NB4 (cell line): Measurements from ENCODE around the gene C10orf120.

Source experiments
- DNase-seq: peaks from one replicate; pipeline ENCODE4 v3.0.0; 2010; ENCODE audit warnings: low read depth
- H3K4me3 ChIP-seq: one replicate; pipeline ENCODE4 v1.5.1; 2011; ENCODE audit warnings: mild to moderate bottlenecking, low read depth, low read length, moderate library complexity
- MYC ChIP-seq: IDR thresholded peaks from 2 replicates; pipeline ENCODE4 v1.6.1; 2011; ENCODE audit warnings: low read depth, low read length
- POLR2A ChIP-seq: IDR thresholded peaks from 2 replicates; pipeline ENCODE4 v1.6.1; 2011; ENCODE audit warnings: mild to moderate bottlenecking; ENCODE audit not compliant: insufficient read length; ENCODE audit errors: extremely low read depth
- TF ChIP-seq, protein P1 (sequence below): IDR thresholded peaks from one replicate; pipeline ENCODE4 v1.5.1; 2012; ENCODE audit warnings: low read depth, low read length
- TF ChIP-seq, protein P2 (sequence below): IDR thresholded peaks from 2 replicates; pipeline ENCODE4 v1.6.1; 2011; ENCODE audit warnings: low read depth, low read length

The C10orf120 gene

DNA sequence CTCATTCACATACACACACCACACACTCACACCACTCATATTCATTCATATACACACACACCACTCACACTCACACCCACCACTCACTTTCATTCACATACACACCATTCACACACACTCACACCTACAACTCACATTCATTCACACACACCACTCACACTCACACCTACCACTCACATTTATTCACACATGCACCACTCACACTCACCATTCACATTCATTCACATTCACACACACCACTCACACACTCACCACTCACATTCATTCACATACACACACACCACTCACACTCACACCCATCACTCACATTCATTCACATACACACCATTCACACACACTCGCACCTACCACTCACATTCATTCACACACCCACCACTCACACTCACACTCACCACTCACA, 25.4 kb upstream of the C10orf120 start:
- DNase-seq = no peak
- TF ChIP-seq, protein P1, sequence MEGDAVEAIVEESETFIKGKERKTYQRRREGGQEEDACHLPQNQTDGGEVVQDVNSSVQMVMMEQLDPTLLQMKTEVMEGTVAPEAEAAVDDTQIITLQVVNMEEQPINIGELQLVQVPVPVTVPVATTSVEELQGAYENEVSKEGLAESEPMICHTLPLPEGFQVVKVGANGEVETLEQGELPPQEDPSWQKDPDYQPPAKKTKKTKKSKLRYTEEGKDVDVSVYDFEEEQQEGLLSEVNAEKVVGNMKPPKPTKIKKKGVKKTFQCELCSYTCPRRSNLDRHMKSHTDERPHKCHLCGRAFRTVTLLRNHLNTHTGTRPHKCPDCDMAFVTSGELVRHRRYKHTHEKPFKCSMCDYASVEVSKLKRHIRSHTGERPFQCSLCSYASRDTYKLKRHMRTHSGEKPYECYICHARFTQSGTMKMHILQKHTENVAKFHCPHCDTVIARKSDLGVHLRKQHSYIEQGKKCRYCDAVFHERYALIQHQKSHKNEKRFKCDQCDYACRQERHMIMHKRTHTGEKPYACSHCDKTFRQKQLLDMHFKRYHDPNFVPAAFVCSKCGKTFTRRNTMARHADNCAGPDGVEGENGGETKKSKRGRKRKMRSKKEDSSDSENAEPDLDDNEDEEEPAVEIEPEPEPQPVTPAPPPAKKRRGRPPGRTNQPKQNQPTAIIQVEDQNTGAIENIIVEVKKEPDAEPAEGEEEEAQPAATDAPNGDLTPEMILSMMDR = no peak
- no peak for TF ChIP-seq POLR2A
- TF ChIP-seq, protein P2, sequence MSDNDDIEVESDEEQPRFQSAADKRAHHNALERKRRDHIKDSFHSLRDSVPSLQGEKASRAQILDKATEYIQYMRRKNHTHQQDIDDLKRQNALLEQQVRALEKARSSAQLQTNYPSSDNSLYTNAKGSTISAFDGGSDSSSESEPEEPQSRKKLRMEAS = no peak
- no peak for TF ChIP-seq MYC
- no peak overlapping the region for H3K4me3 ChIP-seq

DNA sequence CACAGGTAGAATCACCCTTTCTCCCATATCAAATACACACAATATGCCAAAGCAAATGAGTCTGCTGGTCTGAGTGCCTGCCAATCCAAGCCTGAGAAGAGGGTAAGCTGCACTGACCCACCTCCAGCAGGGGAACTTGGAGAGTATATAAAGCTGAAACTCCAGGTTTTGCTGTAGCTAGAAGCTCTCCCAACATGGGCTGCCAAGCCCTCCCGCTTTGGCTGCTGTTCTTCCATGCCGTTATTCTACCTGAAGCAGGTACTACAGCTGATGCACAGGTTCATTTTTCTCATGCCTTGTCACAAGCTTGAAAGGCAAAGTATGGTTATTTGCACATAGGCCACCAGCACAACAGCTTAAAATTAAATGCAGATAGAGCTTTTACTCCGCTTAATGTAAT, 21.5 kb upstream of the C10orf120 start:
- DNase-seq = no peak
- no peak for TF ChIP-seq MYC
- no peak overlapping the region for H3K4me3 ChIP-seq

DNA sequence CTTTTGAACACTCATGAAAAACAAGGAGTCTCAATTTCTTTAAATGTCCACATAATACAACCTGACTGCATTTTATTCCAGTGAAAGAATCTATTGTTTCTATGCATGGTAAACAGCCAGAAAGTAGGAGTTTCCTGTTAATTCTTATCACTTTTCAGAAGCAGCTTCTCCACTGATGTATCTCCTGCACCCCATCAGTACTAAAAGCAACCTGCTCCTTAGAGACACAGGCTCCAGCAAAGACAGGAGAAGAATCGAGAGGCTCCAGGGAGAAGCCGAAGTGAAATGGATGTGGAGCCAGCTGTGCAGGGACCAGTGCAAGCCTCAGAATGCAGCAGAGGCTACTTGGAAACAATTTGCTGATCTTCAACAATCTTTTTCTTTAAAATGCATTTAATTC, 16.4 kb upstream of the C10orf120 start:
- DNase-seq = no peak
- TF ChIP-seq, protein P1 = no peak
- TF ChIP-seq POLR2A (no peak), MYC (no peak)
- TF ChIP-seq, protein P2 = no peak

GRCh38 chr10:122715576-122715975, 15.9 kb upstream of the C10orf120 start:
- DNase-seq = no peak
- no peak overlapping the region for H3K4me3 ChIP-seq
- no peak for TF ChIP-seq MYC
- no peak for TF ChIP-seq POLR2A

More for the DNA sequence above, 16.4 kb upstream of the C10orf120 start:
- H3K4me3 ChIP-seq = no peak overlapping the region

GRCh38 chr10:122713091-122713885, 13.6 kb upstream of the C10orf120 start:
- TF ChIP-seq, protein P1 = no peak
- TF ChIP-seq, protein P2 = no peak
- TF ChIP-seq POLR2A (no peak), MYC (no peak)
- no peak overlapping the region for H3K4me3 ChIP-seq
- DNase-seq = peak; percentile 74

- TF ChIP-seq MYC = no peak
- no peak for TF ChIP-seq POLR2A
- TF ChIP-seq, protein P2 = no peak
- TF ChIP-seq, protein P1 = no peak
- no peak for DNase-seq
- H3K4me3 ChIP-seq = no peak overlapping the region
Observed at GRCh38 chr10:122710576-122710975, 10.9 kb upstream of the C10orf120 start.

- no peak overlapping the region for H3K4me3 ChIP-seq
- DNase-seq = no peak
- TF ChIP-seq POLR2A (no peak), MYC (no peak)
Observed at GRCh38 chr10:122709971-122710370, 10.3 kb upstream of the C10orf120 start.
